GM12878 (cell line): Measurements from ENCODE around the gene CMSS1. TPM values are rescaled to one million over a fixed set of nuclear protein-coding genes. Genes with fewer than 3 reads are reported as not detected.

Source experiments
- ATAC-seq: fragments of 200-7000 bp; cut with Tn5 transposase; 3 replicates; pipeline ENCODE4 v1.9.1; 2020; ENCODE audit warnings: mild to moderate bottlenecking, moderate library complexity
- BruUV-seq: library from RNA; stranded (reverse); fragments of 400-500 nt; replicated peaks from 2 replicates; lab custom pipeline; 2021; lab: Mats Ljungman, UMichigan
- CTCF ChIA-PET: fragments of 300-600 bp; sonication (Branson Sonifier 250); formaldehyde crosslinking; extraction: SDS; loops from one replicate; lab custom pipeline; 2021; ENCODE audit warnings: inconsistent platforms; lab: Yijun Ruan, JAX
- POLR2A ChIA-PET: fragments of 350-600 bp; formaldehyde crosslinking; extraction: SDS; loops from one replicate; lab custom pipeline; 2021; ENCODE audit warnings: inconsistent platforms; lab: Charles Lee
- RAD21 ChIA-PET: fragments of 300-600 bp; sonication (Branson Sonifier 250); formaldehyde crosslinking; loops from one replicate; lab custom pipeline; 2023; ENCODE audit warnings: antibody characterized with exemption; ENCODE audit not compliant: unreplicated experiment; lab: Charles Lee
- SMC1A ChIA-PET: fragments of 300-600 bp; sonication (Branson Sonifier 250); formaldehyde crosslinking; loops from one replicate; lab custom pipeline; 2023; ENCODE audit not compliant: unreplicated experiment, uncharacterized antibody; lab: Charles Lee
- DNase-seq: peaks from one replicate; pipeline ENCODE4 v3.0.0-alpha.2; 2011; ENCODE audit warnings: low read depth, low spot score
- FAIRE-seq: peaks from 3 replicates; lab custom pipeline; 2011; peaks lifted over from hg19 to GRCh38; lab: Jason Lieb, UNC
- H2AFZ ChIP-seq: 2 replicates; pipeline ENCODE4 v1.6.0; 2011; ENCODE audit warnings: low read depth, low read length, control low read depth; ENCODE audit not compliant: control insufficient read depth
- H3K27ac ChIP-seq: 2 replicates; pipeline ENCODE4 v1.5.1; 2011; ENCODE audit warnings: control low read depth; ENCODE audit not compliant: control insufficient read depth, insufficient read depth
- H3K27me3 ChIP-seq, 2 experiments: replicated peaks in 1 of 2; 2 replicates each; pipeline versions ENCODE4 v1.6.0 to v1.6.1; 2011; ENCODE audit warnings: low read length in 1 of 2; ENCODE audit not compliant: control insufficient read depth in 2 of 2, insufficient read depth in 2 of 2
- H3K36me3 ChIP-seq, 2 experiments: 2 replicates each; pipeline ENCODE4 v1.5.1; 2011; ENCODE audit warnings: low read length in 1 of 2; ENCODE audit not compliant: control insufficient read depth in 2 of 2, insufficient read depth in 2 of 2
- H3K4me1 ChIP-seq: 2 replicates; pipeline ENCODE4 v1.6.1; 2011; ENCODE audit warnings: mild to moderate bottlenecking, low read length, moderate library complexity, mixed read lengths; ENCODE audit not compliant: control insufficient read depth, insufficient read depth
- H3K4me2 ChIP-seq: 2 replicates; pipeline ENCODE4 v1.6.0; 2011; ENCODE audit warnings: control low read depth; ENCODE audit not compliant: control insufficient read depth, insufficient read depth
- H3K4me3 ChIP-seq: fragments of 200-600 bp; sonication (generic); 2 replicates; pipeline ENCODE4 v1.5.1; 2016
- H3K79me2 ChIP-seq: 2 replicates; pipeline ENCODE4 v1.6.0; 2011; ENCODE audit warnings: low read length; ENCODE audit not compliant: control insufficient read depth, insufficient read depth
- H3K9ac ChIP-seq: 2 replicates; pipeline ENCODE4 v1.8.0; 2011; ENCODE audit warnings: low read length, control low read depth, mixed read lengths; ENCODE audit not compliant: control insufficient read depth, insufficient read depth
- H3K9me3 ChIP-seq: replicated peaks from 3 replicates; pipeline ENCODE4 v1.5.1; 2011; ENCODE audit warnings: mild to moderate bottlenecking, low read length; ENCODE audit not compliant: control insufficient read depth, insufficient read depth
- H4K20me1 ChIP-seq: 2 replicates; pipeline ENCODE4 v1.6.0; 2011; ENCODE audit not compliant: control insufficient read depth, insufficient read depth
- ASH2L ChIP-seq: fragments of 300-600, 200-600 bp; sonication (generic); IDR thresholded peaks from 2 replicates; pipeline ENCODE4 v1.6.1; 2017; ENCODE audit warnings: low read depth, mild to moderate bottlenecking, borderline replicate concordance
- BCL3 ChIP-seq: IDR thresholded peaks from 2 replicates; pipeline ENCODE4 v1.6.1; 2011; ENCODE audit warnings: borderline replicate concordance, low read depth, mild to moderate bottlenecking, moderate library complexity, low read length; ENCODE audit not compliant: insufficient read depth, poor library complexity, severe bottlenecking
- CHD2 ChIP-seq: IDR thresholded peaks from 2 replicates; pipeline ENCODE4 v1.6.1; 2011; ENCODE audit warnings: low read depth, low read length, improper control_type of control experiment, borderline replicate concordance
- CHD4 ChIP-seq: fragments of 200-600 bp; sonication (generic); IDR thresholded peaks from 2 replicates; pipeline ENCODE4 v1.6.1; 2016; ENCODE audit warnings: mild to moderate bottlenecking
- E2F4 ChIP-seq: IDR thresholded peaks from 2 replicates; pipeline ENCODE4 v1.6.1; 2012; ENCODE audit warnings: low read depth, low read length, improper control_type of control experiment
- GATAD2B ChIP-seq: fragments of 450-650 bp; conservative IDR thresholded peaks from 2 replicates; pipeline ENCODE4 v1.6.1; 2017; ENCODE audit warnings: low read depth, mild to moderate bottlenecking, moderate library complexity
- HCFC1 ChIP-seq: fragments of 150-350 bp; IDR thresholded peaks from 2 replicates; pipeline ENCODE4 v1.6.1; 2014; ENCODE audit warnings: low read length
- IRF3 ChIP-seq: fragments of 450-650 bp; IDR thresholded peaks from 2 replicates; pipeline ENCODE4 v1.6.1; 2014; ENCODE audit warnings: mild to moderate bottlenecking
- IRF4 ChIP-seq: IDR thresholded peaks from 2 replicates; pipeline ENCODE4 v1.6.1; 2011; ENCODE audit warnings: low read depth, low read length
- KAT2A ChIP-seq: conservative IDR thresholded peaks from 2 replicates; pipeline ENCODE4 v1.6.1; 2011; ENCODE audit warnings: low read depth, low read length; ENCODE audit not compliant: control insufficient read depth
- KDM1A ChIP-seq: fragments of 200-600 bp; sonication (generic); IDR thresholded peaks from 2 replicates; pipeline ENCODE4 v1.6.1; 2016; ENCODE audit warnings: borderline replicate concordance
- MEF2A ChIP-seq: IDR thresholded peaks from 2 replicates; pipeline ENCODE4 v1.6.1; 2011; ENCODE audit warnings: low read depth, mild to moderate bottlenecking, low read length, moderate library complexity; ENCODE audit not compliant: insufficient read depth
- SMC3 ChIP-seq: IDR thresholded peaks from 2 replicates; pipeline ENCODE4 v1.6.1; 2011; ENCODE audit warnings: low read length, improper control_type of control experiment, borderline replicate concordance
- SP1 ChIP-seq: IDR thresholded peaks from one replicate; pipeline ENCODE4 v1.6.1; 2011; ENCODE audit warnings: low read depth, low read length
- WRNIP1 ChIP-seq: IDR thresholded peaks from 2 replicates; pipeline ENCODE4 v1.6.1; 2011; ENCODE audit warnings: low read depth, low read length, improper control_type of control experiment, borderline replicate concordance
- ZSCAN29 ChIP-seq: fragments of 450-650 bp; IDR thresholded peaks from 2 replicates; pipeline ENCODE4 v1.6.1; 2017; ENCODE audit warnings: mild to moderate bottlenecking, moderate library complexity
- WGBS: methylation state at CpG from one replicate; pipeline ENCODE4 v1.1.6; 2016; ENCODE audit warnings: low lambda C conversion rate; ENCODE audit not compliant: insufficient replicate concordance, insufficient coverage; ENCODE audit errors: missing lambda C conversion rate; 5-methylcytosine and 5-hydroxymethylcytosine counted together
- in situ Hi-C: fragments of 300-500 bp; cut with MboI; formaldehyde crosslinking; loops from 9 replicates; pipeline ENCODE4 v1.14.3; 2018; ENCODE audit warnings: mixed read lengths
- intact Hi-C: fragments of 100-400 bp; cut with micrococcal nuclease; formaldehyde crosslinking; loops from one replicate; pipeline ENCODE4 v1.14.2; 2022; ENCODE audit not compliant: unreplicated experiment
- polyA plus RNA-seq, 11 experiments: library from polyadenylated mRNA; depleted of rRNA in 4 of 11; unstranded in 6 of 11; stranded (reverse) in 5 of 11; fragments of >200 nt; fragmentation: Nextera tagmentation in 4 of 11; fragmentation: Illumina TruSeq in 1 of 11; extraction: Ambion mirVana in 4 of 11; extraction: Trizol in 1 of 11; gene quantifications; 1 replicate in 1 of 11; 2 replicates in 10 of 11; pipeline versions ENCODE4 v1.2.1 to v1.2.3, GENCODE V29; 2011 to 2016; ENCODE audit warnings: inconsistent platforms in 2 of 11, missing spikeins in 2 of 11, low read depth in 1 of 11
- total RNA-seq, 4 experiments: library from RNA; depleted of rRNA in 3 of 4; stranded (reverse); fragments of >200 nt in 3 of 4; fragmentation: Illumina TruSeq in 1 of 4; extraction: Trizol in 1 of 4; gene quantifications; 2 replicates each; pipeline versions ENCODE4 v1.2.1 to v1.2.3, GENCODE V29; 2013 to 2021

Gene CMSS1
- total and polyA plus RNA-seq, 10 of the 15 experiments (the other 5 are each of a cell fraction or from before 2014, with no cell fraction given): 31.0 to 118 (median 70.1) TPM

- WGBS: 61% methylated on average over 2 of the region's 2 CpGs
- in situ Hi-C loops: no loop called here
- Histone ChIP-seq H3K9ac (no peak overlapping the region), H3K27ac (no peak overlapping the region), H3K79me2 (no peaks in the 10 kb centered on the region), H3K4me1 (no peaks in the 10 kb centered on the region), H2AFZ (no peak overlapping the region), H3K27me3 (no peaks in the 10 kb centered on the region), H3K4me3 (no peak overlapping the region), H4K20me1 (no peaks in the 10 kb centered on the region), H3K36me3 (no peaks in the 10 kb centered on the region), H3K4me2 (no peak overlapping the region), H3K9me3 (no peaks in the 10 kb centered on the region)
- no TSS peak for BruUV-seq
- ChIA-PET SMC1A (no interaction called here), RAD21 (no interaction called here), POLR2A (no interaction called here), CTCF (interaction anchor here (0.5 kb wide), 1 partner anchor 1676 kb away, joined by 5 read pairs; no protein-coding TSS in a partner anchor)
- intact Hi-C loops: no loop called here
- TF ChIP-seq IRF3 (no peak), CHD4 (no peak)
- FAIRE-seq: no peak
- DNase-seq: no peak
- ATAC-seq: no peak
These were observed 409.9 kb downstream of the CMSS1 start for GRCh38 chr3:100227511-100227921.

GRCh38 chr3:100228247-100228646, 410.6 kb downstream of the CMSS1 start:
- no peak overlapping the region for H3K9ac ChIP-seq
- H3K4me3 ChIP-seq: no peak overlapping the region
- H3K9me3 ChIP-seq: no peaks in the 10 kb centered on the region
- no peaks in the 10 kb centered on the region for H4K20me1 ChIP-seq
- FAIRE-seq (no peak), ATAC-seq (no peak), DNase-seq (no peak)
- intact Hi-C loops (no loop called here), in situ Hi-C loops (no loop called here)
- ChIA-PET POLR2A (no interaction called here), RAD21 (no interaction called here), CTCF (no interaction called here), SMC1A (interaction anchor here (1.3 kb wide), 1 partner anchor 159 kb away, joined by 4 read pairs; no protein-coding TSS in a partner anchor)
- 0% methylated on average over 1 of the region's 1 CpG for WGBS
- H3K27me3 ChIP-seq: no peaks in the 10 kb centered on the region
- H3K27ac ChIP-seq: no peak overlapping the region
- no peaks in the 10 kb centered on the region for H3K36me3 ChIP-seq
- BruUV-seq: no TSS peak
- H3K4me2 ChIP-seq: no peak overlapping the region
- H3K4me1 ChIP-seq: no peaks in the 10 kb centered on the region
- no peaks in the 10 kb centered on the region for H3K79me2 ChIP-seq
- no peak overlapping the region for H2AFZ ChIP-seq
- TF ChIP-seq SMC3 (no peak), ASH2L (no peak), KAT2A (no peak), HCFC1 (no peak), CHD2 (no peak), GATAD2B (no peak), WRNIP1 (no peak), E2F4 (no peak), MEF2A (no peak), ZSCAN29 (no peak), KDM1A (no peak), SP1 (no peak), IRF4 (no peak), BCL3 (no peak)
